ENCODE measurements around the gene PTGES3L. TPM values are rescaled to one million over a fixed set of nuclear protein-coding genes. Genes with fewer than 3 reads are reported as not detected.

PTGES3L gene
- total and polyA plus RNA-seq, 2 of the 13 experiments (the other 11 are each of a cell fraction or from before 2014, with no cell fraction given): 1.2 to 2.9 TPM

DNA sequence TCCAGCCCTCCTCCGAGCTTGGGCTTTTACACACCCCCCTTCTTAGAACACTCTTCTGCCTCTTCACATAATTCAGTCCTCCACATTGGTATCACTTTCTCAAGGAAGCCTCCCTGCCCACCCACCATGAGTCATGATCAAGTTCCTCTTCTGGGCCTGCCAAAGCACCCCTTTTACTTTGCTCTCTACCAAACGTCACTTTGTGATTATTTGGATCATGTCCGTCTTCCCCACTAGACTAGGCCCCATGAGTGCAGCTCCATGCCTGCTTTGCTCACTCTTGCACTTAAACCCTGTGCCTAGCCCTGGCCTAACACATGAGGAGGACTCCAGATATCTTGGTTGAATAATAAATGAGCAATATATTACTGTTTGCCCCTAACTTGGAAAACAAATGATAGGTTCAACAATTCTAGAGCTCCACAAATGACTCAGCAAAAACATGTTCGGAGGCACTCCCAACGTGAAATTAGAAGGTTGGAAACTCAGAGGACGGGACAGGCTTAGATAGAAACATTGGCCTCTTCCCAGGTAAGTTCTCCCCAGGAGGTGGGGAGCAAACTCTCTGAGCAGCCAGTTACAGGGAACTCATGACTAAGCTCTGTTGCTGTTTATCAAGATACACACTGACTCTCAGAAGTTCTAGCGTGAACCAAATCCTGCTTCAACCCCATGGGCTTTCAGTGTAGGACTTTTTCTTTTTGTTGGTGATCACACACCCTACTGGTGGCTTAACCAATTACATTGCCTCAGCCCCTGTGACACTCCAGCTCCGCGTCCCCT lies 51.0 kb downstream of the PTGES3L start (continued):
- TF ChIP-seq, protein P1, sequence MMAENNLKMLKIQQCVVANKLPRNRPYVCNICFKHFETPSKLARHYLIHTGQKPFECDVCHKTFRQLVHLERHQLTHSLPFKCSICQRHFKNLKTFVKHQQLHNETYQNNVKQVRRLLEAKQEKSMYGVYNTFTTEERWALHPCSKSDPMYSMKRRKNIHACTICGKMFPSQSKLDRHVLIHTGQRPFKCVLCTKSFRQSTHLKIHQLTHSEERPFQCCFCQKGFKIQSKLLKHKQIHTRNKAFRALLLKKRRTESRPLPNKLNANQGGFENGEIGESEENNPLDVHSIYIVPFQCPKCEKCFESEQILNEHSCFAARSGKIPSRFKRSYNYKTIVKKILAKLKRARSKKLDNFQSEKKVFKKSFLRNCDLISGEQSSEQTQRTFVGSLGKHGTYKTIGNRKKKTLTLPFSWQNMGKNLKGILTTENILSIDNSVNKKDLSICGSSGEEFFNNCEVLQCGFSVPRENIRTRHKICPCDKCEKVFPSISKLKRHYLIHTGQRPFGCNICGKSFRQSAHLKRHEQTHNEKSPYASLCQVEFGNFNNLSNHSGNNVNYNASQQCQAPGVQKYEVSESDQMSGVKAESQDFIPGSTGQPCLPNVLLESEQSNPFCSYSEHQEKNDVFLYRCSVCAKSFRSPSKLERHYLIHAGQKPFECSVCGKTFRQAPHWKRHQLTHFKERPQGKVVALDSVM (CRISPR knock-in tag; IDR thresholded peaks at IDR 0.05): peak; percentile 57
- TF ChIP-seq KMT2B (CRISPR knock-in tag; IDR thresholded peaks at IDR 0.05) (no peak; the same call in 1 of the 2 replicates), ZNF33B (CRISPR knock-in tag; IDR thresholded peaks at IDR 0.05) (0 out of 2 replicates have a peak, but pooled peaks have one; percentile 47), ZMYM2 (CRISPR knock-in tag; IDR thresholded peaks at IDR 0.05) (peak; percentile 60; the same call in 1 of the 2 replicates), NFIC (IDR thresholded peaks at IDR 0.05; ENCODE audit: low read length) (0 out of 2 replicates have a peak, but pooled peaks have one; percentile 34), NR2F6 (IDR thresholded peaks at IDR 0.05) (peak; percentile 45; the same call in 1 of the 2 replicates), NR2F6 (CRISPR knock-in tag; IDR thresholded peaks at IDR 0.05) (peak; percentile 33; the same call in 1 of the 2 replicates), ATF1 (CRISPR knock-in tag; IDR thresholded peaks at IDR 0.05) (peak; percentile 46; the same call in 1 of the 2 replicates), SRF (IDR thresholded peaks at IDR 0.05; ENCODE audit: low read depth, low read length) (no peak), ZNF138 (CRISPR knock-in tag; IDR thresholded peaks at IDR 0.05; ENCODE audit: low read depth) (no peak), ZNF253 (CRISPR knock-in tag; IDR thresholded peaks at IDR 0.05; ENCODE audit: borderline replicate concordance) (no peak), RBFOX2 (IDR thresholded peaks at IDR 0.05; ENCODE audit: low read depth, low read length) (no peak), ELF3 (CRISPR knock-in tag; IDR thresholded peaks at IDR 0.05) (peak; percentile 58), SRSF1 (optimal IDR thresholded peaks at IDR 0.05; ENCODE audit: low read depth, low read length) (no peak), ZNF501 (CRISPR knock-in tag; IDR thresholded peaks at IDR 0.05) (peak; percentile 74), AHR (CRISPR knock-in tag; IDR thresholded peaks at IDR 0.05) (peak; percentile 19; the same call in 1 of the 2 replicates), POLR2AphosphoS2 (IDR thresholded peaks at IDR 0.05; ENCODE audit: low read depth, low read length) (no peak), ZNF563 (CRISPR knock-in tag; IDR thresholded peaks at IDR 0.05) (no peak), ZNF713 (CRISPR knock-in tag; IDR thresholded peaks at IDR 0.05) (no peak), XRCC5 (optimal IDR thresholded peaks at IDR 0.05; ENCODE audit: low read length) (peak; percentile 48), SMC3 (IDR thresholded peaks at IDR 0.05; ENCODE audit: low read length) (peak; percentile 94), ZNF34 (CRISPR knock-in tag; IDR thresholded peaks at IDR 0.05; ENCODE audit: borderline replicate concordance) (no peak), ZNF230 (CRISPR knock-in tag; IDR thresholded peaks at IDR 0.05) (no peak), MED1 (CRISPR knock-in tag; IDR thresholded peaks at IDR 0.05) (peak; percentile 75), ZFP90 (CRISPR knock-in tag; IDR thresholded peaks at IDR 0.05; ENCODE audit: borderline replicate concordance) (peak; percentile 56; the same call in 1 of the 2 replicates), ZNF619 (CRISPR knock-in tag; IDR thresholded peaks at IDR 0.05) (0 out of 2 replicates have a peak, but pooled peaks have one; percentile 61)
- TF ChIP-seq, protein P2, sequence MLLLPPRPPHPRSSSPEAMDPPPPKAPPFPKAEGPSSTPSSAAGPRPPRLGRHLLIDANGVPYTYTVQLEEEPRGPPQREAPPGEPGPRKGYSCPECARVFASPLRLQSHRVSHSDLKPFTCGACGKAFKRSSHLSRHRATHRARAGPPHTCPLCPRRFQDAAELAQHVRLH (CRISPR knock-in tag; IDR thresholded peaks at IDR 0.05; ENCODE audit: borderline replicate concordance, low read depth): peak; percentile 42; the same call in 1 of the 2 replicates
- TF ChIP-seq, protein P3, sequence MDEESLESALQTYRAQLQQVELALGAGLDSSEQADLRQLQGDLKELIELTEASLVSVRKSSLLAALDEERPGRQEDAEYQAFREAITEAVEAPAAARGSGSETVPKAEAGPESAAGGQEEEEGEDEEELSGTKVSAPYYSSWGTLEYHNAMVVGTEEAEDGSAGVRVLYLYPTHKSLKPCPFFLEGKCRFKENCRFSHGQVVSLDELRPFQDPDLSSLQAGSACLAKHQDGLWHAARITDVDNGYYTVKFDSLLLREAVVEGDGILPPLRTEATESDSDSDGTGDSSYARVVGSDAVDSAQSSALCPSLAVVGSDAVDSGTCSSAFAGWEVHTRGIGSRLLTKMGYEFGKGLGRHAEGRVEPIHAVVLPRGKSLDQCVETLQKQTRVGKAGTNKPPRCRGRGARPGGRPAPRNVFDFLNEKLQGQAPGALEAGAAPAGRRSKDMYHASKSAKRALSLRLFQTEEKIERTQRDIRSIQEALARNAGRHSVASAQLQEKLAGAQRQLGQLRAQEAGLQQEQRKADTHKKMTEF (CRISPR knock-in tag; IDR thresholded peaks at IDR 0.05): peak; percentile 85
- TF ChIP-seq, protein P4, sequence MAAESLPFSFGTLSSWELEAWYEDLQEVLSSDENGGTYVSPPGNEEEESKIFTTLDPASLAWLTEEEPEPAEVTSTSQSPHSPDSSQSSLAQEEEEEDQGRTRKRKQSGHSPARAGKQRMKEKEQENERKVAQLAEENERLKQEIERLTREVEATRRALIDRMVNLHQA (CRISPR knock-in tag; IDR thresholded peaks at IDR 0.05): no peak

Data from HepG2 (cell line).